Lower leg skin (tissue), 3 donors: Measurements from ENCODE around the gene NOVA1.

Experiments used
- POLR2A ChIP-seq, 2 donors: fragments of 450-650 bp; IDR thresholded peaks; one replicate each; pipeline ENCODE4 v1.6.1; 2016 to 2017; ENCODE audit warnings: antibody characterized with exemption in 2 of 2, mild to moderate bottlenecking in 1 of 2, moderate library complexity in 1 of 2
- TF ChIP-seq, protein P1 (sequence below), 3 donors: fragments of 450-650 bp; IDR thresholded peaks; one replicate each; pipeline ENCODE4 v1.5.1; 2016; ENCODE audit warnings: antibody characterized with exemption in 3 of 3, mild to moderate bottlenecking in 3 of 3, moderate library complexity in 2 of 3

DNA sequence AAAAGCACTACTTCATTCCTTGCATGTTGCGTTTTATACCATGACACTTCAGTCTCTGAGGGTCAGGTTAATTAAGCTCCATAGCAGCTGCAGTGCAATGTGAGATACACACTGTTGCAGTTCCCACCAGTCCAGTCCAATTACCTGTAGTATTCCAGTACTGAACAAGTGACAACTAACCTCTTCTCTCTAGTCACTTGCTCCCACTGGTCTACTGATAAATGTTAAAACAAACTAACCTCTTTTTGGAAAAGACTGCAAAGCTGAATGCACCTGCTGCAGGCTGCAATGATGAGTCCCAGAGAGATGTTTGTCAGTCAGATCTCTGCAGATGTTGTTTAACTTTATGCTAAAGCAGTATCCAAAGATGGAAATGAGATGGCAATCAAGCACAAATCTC, 7.9 kb downstream of the NOVA1 start:
- no peak for TF ChIP-seq POLR2A (IDR thresholded peaks at IDR 0.05)
- TF ChIP-seq, protein P1, sequence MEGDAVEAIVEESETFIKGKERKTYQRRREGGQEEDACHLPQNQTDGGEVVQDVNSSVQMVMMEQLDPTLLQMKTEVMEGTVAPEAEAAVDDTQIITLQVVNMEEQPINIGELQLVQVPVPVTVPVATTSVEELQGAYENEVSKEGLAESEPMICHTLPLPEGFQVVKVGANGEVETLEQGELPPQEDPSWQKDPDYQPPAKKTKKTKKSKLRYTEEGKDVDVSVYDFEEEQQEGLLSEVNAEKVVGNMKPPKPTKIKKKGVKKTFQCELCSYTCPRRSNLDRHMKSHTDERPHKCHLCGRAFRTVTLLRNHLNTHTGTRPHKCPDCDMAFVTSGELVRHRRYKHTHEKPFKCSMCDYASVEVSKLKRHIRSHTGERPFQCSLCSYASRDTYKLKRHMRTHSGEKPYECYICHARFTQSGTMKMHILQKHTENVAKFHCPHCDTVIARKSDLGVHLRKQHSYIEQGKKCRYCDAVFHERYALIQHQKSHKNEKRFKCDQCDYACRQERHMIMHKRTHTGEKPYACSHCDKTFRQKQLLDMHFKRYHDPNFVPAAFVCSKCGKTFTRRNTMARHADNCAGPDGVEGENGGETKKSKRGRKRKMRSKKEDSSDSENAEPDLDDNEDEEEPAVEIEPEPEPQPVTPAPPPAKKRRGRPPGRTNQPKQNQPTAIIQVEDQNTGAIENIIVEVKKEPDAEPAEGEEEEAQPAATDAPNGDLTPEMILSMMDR (IDR thresholded peaks at IDR 0.05): no peak
